Uterus (tissue), 2 donors: Measurements from ENCODE around the gene DYRK4.

Source experiments
- CTCF ChIP-seq, 4 experiments: fragments of 200-600 bp in 2 of 4; fragments of 450-650 bp in 2 of 4; sonication (generic) in 2 of 4; IDR thresholded peaks; one replicate each; pipeline ENCODE4 v1.5.1; 2016 to 2019; ENCODE audit warnings: antibody characterized with exemption in 4 of 4, mild to moderate bottlenecking in 2 of 4, moderate library complexity in 1 of 4
- POLR2A ChIP-seq, 2 donors: fragments of 450-650 bp; IDR thresholded peaks; one replicate each; pipeline ENCODE4 v1.6.1; 2016; ENCODE audit warnings: antibody characterized with exemption in 2 of 2, mild to moderate bottlenecking in 1 of 2, moderate library complexity in 1 of 2

DNA sequence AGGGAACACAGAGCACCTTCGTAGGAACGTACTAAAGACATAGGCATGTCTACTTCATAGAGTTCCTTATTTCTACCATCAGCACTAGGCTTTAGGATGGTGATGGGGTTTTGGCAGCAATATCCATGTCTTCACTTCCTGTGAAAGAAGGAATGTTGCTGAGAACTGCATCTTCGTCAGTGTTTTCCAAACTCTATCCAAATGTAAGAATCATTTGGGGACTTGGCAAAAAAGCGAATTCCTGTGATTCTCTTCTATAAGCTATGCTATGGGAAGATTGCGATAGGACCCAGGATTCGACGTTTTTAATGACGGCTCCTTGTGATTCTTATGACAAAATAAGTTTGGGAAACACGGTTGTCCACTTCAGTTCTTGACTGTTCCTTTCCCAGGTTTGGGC lies 47.1 kb downstream of the DYRK4 start:
- TF ChIP-seq POLR2A (IDR thresholded peaks at IDR 0.05) (no peak), CTCF (IDR thresholded peaks at IDR 0.05) (no peak)
